Cerebellar nuclear complex (tissue), 1 donor: ENCODE data around the gene PGAP2.
"Not testable (repeated sequence)": the region's sequence is repeated elsewhere in the genome, so short reads cannot be mapped to it uniquely, and the experiment has no call there.

Source experiments
- DNase-seq, 2 experiments: peaks; one replicate each; lab custom pipeline; 2025; lab: John Stamatoyannopoulos, UW

PGAP2 gene

GRCh38 chr11:3807909-3808860 lies at the start of gene PGAP2:
Gene PGAP2, plus strand, starts transcription at chr11:3808560. Its CDS starts 2,700 bp downstream, at chr11:3811260.
- DNase-seq = no peak

- DNase-seq = no peak
Measured at GRCh38 chr11:3764266-3764665, 44.1 kb upstream of the PGAP2 start.

GRCh38 chr11:3766836-3767235 lies 41.5 kb upstream of the PGAP2 start:
- not testable (repeated sequence) for DNase-seq

- DNase-seq = no peak
Measured at GRCh38 chr11:3767536-3767935, 40.8 kb upstream of the PGAP2 start.

GRCh38 chr11:3773180-3773579 lies 35.2 kb upstream of the PGAP2 start:
- no peak for DNase-seq

- DNase-seq = no peak
Measured at GRCh38 chr11:3775736-3776406, 32.5 kb upstream of the PGAP2 start.

- no peak for DNase-seq
Measured at GRCh38 chr11:3781423-3781822, 26.9 kb upstream of the PGAP2 start.

- DNase-seq = no peak
Measured at GRCh38 chr11:3782963-3783362, 25.4 kb upstream of the PGAP2 start.

GRCh38 chr11:3783611-3784010 lies 24.7 kb upstream of the PGAP2 start:
- DNase-seq = no peak

- no peak for DNase-seq
Measured at GRCh38 chr11:3786781-3787428, 21.5 kb upstream of the PGAP2 start.

GRCh38 chr11:3794387-3794786 lies 14.0 kb upstream of the PGAP2 start:
- DNase-seq = not testable (repeated sequence)

- DNase-seq = no peak
Measured at GRCh38 chr11:3795131-3796001, 13.0 kb upstream of the PGAP2 start.

- DNase-seq = no peak
Measured at GRCh38 chr11:3796002-3796311, 12.4 kb upstream of the PGAP2 start.

- no peak for DNase-seq
Measured at GRCh38 chr11:3796346-3796745, 12.0 kb upstream of the PGAP2 start.

- no peak for DNase-seq
Measured at GRCh38 chr11:3796801-3797328, 11.5 kb upstream of the PGAP2 start.

- DNase-seq = peak; percentile 99 to 100
Measured at GRCh38 chr11:3797329-3798090, 10.8 kb upstream of the PGAP2 start, which contains the start of gene NUP98. Gene NUP98, minus strand, starts transcription at chr11:3797554. Its CDS starts 15,437 bp downstream, at chr11:3782117.

GRCh38 chr11:3799143-3799542 lies 9.2 kb upstream of the PGAP2 start:
- no peak for DNase-seq

GRCh38 chr11:3799873-3800272 lies 8.5 kb upstream of the PGAP2 start:
- DNase-seq = no peak

- DNase-seq = no peak
Measured at GRCh38 chr11:3802011-3802790, 6.2 kb upstream of the PGAP2 start.
